Calu3 (cell line): Measurements from ENCODE around the gene RERE. TPM values are rescaled to one million over a fixed set of nuclear protein-coding genes. Genes with fewer than 3 reads are reported as not detected.
"Not testable (repeated sequence)": the region's sequence is repeated elsewhere in the genome, so short reads cannot be mapped to it uniquely, and the experiment has no call there.

Experiments
- BruUV-seq: library from RNA; stranded (reverse); fragments of 400-500 nt; replicated peaks from 2 replicates; lab custom pipeline; 2021; lab: Mats Ljungman, UMichigan
- CTCF ChIA-PET: fragments of 300-600 bp; sonication (Branson Sonifier 250); formaldehyde crosslinking; loops from one replicate; lab custom pipeline; 2022; ENCODE audit warnings: antibody characterized with exemption; lab: Charles Lee
- DNase-seq: peaks from one replicate; pipeline ENCODE4 v3.0.0; 2022
- H3K27ac Mint-ChIP-seq: one replicate; pipeline ENCODE4 v1.8.0; 2022; ENCODE audit warnings: mixed read lengths; ENCODE audit not compliant: unreplicated experiment
- H3K27me3 Mint-ChIP-seq: one replicate; pipeline ENCODE4 v1.8.0; 2022; ENCODE audit warnings: mixed read lengths; ENCODE audit not compliant: unreplicated experiment
- H3K36me3 Mint-ChIP-seq: one replicate; pipeline ENCODE4 v1.8.0; 2022; ENCODE audit warnings: mild to moderate bottlenecking, moderate library complexity, mixed read lengths; ENCODE audit not compliant: insufficient read depth, unreplicated experiment
- H3K4me1 Mint-ChIP-seq: one replicate; pipeline ENCODE4 v1.8.0; 2022; ENCODE audit warnings: mild to moderate bottlenecking, low read depth, mixed read lengths; ENCODE audit not compliant: unreplicated experiment
- H3K4me3 Mint-ChIP-seq: one replicate; pipeline ENCODE4 v1.8.0; 2022; ENCODE audit warnings: mild to moderate bottlenecking, low read depth, moderate library complexity, mixed read lengths; ENCODE audit not compliant: unreplicated experiment
- H3K9me3 Mint-ChIP-seq: one replicate; pipeline ENCODE4 v1.8.0; 2022; ENCODE audit warnings: low read depth, mixed read lengths; ENCODE audit not compliant: unreplicated experiment
- intact Hi-C: fragments of 100-400 bp; cut with micrococcal nuclease; formaldehyde crosslinking; loops from one replicate; pipeline ENCODE4 v1.10.0; 2022; ENCODE audit not compliant: unreplicated experiment
- total RNA-seq: library from RNA; stranded (reverse); gene quantifications from 2 replicates; pipeline ENCODE4 v1.2.3, GENCODE V29; 2022
- TF ChIP-seq, protein P1 (sequence below): fragments of 200-600 bp; IDR thresholded peaks from one replicate; pipeline ENCODE4 v1.8.0; 2022; ENCODE audit warnings: antibody characterized with exemption; ENCODE audit not compliant: unreplicated experiment

Gene RERE
- total RNA-seq, 1 experiment from 2014 or later: 45.9 TPM

DNA sequence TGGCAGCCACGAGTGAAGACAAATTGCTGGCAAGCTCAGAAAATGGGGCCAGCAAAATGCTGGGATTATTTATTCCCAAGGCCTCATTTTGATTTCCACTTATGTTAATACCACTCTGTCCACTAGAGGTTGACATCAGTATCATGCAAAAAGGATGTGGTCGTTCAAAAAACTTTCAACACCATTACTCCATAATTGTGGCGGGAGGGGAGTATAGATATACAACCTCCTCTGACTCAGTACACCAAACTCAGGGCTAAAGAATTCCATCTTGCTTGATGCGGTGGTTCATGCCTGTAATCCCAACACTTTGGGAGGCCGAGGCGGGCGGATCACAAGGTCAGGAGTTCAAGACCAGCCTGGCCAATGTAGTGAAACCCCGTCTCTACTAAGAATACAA is 200.6 kb downstream of the RERE start:
- H3K27me3 Mint-ChIP-seq, H3K9me3 Mint-ChIP-seq, CTCF ChIA-PET, H3K4me1 Mint-ChIP-seq, H3K36me3 Mint-ChIP-seq, H3K27ac Mint-ChIP-seq, intact Hi-C loops, DNase-seq, BruUV-seq, H3K4me3 Mint-ChIP-seq: not testable (repeated sequence)

DNA sequence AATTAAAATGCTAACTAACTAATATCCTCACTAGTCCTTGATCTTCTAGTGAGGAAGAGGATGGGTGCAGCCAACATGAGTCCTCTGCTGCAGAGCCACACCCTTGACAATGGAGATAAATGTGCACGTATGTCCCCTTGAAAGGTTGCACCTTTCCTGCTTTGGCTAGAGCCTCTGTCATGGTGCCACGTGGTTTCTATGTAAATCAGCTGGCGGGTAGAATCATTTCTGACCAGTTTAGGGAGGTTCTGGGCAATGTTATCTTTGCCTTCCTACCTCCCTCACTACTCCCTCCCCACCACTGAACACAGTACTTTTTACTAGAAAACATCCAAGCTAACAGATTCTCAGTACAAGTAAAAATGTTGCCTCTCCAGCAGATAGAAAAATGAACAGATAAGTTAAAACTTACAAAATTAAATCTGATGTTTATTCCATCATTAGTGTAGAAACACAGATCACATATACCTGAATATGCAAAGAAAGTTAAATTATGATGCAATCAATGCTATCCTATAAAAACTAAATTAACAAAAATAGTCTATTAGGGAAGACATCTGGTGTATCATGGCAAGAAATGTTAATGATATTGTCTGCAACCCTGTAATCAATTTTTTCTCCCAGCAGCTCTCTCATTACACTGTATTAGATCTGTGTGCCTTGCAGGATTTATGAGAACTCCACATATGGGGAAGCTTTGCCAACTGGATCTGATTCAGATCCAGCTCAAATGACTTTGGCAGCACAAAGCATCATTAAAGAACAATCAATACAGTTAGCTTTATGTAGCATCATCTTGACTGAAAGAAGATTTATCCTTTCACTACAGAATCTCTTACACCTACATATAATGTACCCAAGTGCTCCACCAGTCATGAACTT is 205.6 kb downstream of the RERE start:
- intact Hi-C loops, H3K36me3 Mint-ChIP-seq, CTCF ChIA-PET, H3K27ac Mint-ChIP-seq, H3K4me1 Mint-ChIP-seq, H3K27me3 Mint-ChIP-seq, H3K9me3 Mint-ChIP-seq, DNase-seq, BruUV-seq, H3K4me3 Mint-ChIP-seq: not testable (repeated sequence)

DNA sequence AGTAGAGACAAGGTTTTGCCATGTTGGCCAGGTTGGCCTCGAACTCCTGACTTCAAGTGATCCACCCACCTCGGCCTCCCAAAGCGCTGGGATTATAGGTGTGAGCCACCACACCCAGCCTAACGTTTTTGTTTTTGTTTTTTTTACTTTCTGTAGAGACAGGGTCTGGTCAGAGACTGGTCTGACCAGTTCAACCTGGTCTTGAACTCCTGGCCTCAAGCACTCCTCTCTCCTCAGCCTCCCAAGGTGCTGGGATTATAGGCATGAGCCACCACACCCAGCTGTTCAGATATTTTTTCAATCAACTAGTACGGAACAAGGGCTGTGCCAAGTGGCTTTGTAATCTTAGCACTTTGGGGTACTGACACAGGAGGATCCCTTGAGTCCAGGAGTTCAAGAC is 209.5 kb downstream of the RERE start:
- CTCF ChIA-PET: interaction anchor here (0.6 kb wide), 1 partner anchor 622 kb away, joined by 5 read pairs; no protein-coding TSS in a partner anchor
- Mint-ChIP-seq H3K9me3 (no peaks in the 10 kb centered on the region), H3K27ac (no peak overlapping the region), H3K4me3 (no peak overlapping the region), H3K36me3 (no peaks in the 10 kb centered on the region), H3K4me1 (peaks cover 13% of the 10 kb centered on the region), H3K27me3 (no peaks in the 10 kb centered on the region)
- TF ChIP-seq, protein P1, sequence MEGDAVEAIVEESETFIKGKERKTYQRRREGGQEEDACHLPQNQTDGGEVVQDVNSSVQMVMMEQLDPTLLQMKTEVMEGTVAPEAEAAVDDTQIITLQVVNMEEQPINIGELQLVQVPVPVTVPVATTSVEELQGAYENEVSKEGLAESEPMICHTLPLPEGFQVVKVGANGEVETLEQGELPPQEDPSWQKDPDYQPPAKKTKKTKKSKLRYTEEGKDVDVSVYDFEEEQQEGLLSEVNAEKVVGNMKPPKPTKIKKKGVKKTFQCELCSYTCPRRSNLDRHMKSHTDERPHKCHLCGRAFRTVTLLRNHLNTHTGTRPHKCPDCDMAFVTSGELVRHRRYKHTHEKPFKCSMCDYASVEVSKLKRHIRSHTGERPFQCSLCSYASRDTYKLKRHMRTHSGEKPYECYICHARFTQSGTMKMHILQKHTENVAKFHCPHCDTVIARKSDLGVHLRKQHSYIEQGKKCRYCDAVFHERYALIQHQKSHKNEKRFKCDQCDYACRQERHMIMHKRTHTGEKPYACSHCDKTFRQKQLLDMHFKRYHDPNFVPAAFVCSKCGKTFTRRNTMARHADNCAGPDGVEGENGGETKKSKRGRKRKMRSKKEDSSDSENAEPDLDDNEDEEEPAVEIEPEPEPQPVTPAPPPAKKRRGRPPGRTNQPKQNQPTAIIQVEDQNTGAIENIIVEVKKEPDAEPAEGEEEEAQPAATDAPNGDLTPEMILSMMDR: no peak
- intact Hi-C loops: no loop called here
- BruUV-seq: no TSS peak
- DNase-seq: peak; percentile 5

DNA sequence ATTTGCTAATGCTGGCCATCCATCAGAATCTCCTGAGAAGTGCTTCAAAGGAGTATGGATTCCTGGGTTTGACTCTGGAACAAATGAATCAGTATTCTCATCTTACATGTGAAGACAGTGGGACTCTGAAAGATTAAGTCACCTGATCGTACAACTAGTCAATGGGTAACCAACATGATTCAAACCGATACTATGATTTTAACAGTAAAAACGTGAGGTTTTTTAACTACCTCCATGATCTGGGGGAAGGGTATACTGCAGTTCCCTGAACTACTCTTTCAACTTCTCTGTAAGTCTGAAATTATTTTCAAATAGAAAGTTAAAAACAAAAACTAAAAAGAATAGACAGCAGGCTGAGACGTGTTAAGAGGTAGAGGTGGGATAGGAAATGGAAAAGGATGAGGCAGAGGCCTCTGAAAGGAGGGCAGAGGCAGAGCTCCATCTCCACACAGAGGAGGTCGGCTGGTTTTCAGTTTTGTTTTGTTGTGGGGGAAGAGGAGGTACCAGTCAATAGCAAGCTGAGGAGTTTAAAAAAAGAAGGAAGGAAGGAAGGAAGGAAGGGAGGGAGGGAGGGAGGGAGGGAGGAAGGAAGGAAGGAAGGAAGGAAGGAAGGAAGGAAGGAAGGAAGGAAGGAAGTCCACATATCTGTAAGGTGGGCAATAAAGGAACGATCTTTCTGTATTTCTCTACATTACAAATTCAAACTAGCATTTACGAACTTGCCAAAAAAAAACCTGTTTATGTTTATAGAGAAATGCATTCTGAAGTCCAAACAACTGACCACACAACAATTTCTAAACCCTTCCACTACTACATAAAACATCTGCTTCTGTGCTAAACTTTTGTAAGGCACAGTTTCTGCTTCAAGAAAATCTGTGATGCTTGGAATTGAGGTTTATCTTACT is 213.1 kb downstream of the RERE start:
- H3K36me3 Mint-ChIP-seq: no peaks in the 10 kb centered on the region
- DNase-seq: no peak
- H3K9me3 Mint-ChIP-seq: no peaks in the 10 kb centered on the region
- intact Hi-C loops: no loop called here
- CTCF ChIA-PET: interaction anchor here (0.6 to 1.1 kb wide), 2 partner anchors 16 to 26 kb away, joined by 3 to 5 read pairs; no protein-coding TSS in a partner anchor
- peaks cover 13% of the 10 kb centered on the region for H3K4me1 Mint-ChIP-seq
- TF ChIP-seq, protein P1: no peak
- BruUV-seq: no TSS peak
- H3K27me3 Mint-ChIP-seq: no peaks in the 10 kb centered on the region
- no peak overlapping the region for H3K27ac Mint-ChIP-seq
- H3K4me3 Mint-ChIP-seq: no peak overlapping the region

DNA sequence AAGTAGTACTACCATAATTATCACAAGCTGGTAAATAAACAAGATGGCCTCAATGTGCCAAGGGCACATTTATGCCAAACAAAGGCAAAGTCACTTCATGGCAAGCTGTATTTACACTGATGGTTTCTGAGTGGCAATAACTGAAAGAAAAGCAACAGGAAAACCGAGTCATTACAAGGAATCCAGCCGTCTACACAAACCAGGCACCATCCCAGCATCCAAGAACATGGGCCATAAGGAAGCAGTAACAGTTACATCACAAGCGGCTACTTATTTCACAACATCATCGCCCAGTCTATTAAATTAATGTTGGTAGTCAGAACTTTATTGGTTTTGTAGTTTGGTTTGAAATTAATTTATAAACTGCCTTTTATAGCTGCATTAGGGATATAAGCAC is 214.2 kb downstream of the RERE start:
- H3K27ac Mint-ChIP-seq: no peak overlapping the region
- no peaks in the 10 kb centered on the region for H3K27me3 Mint-ChIP-seq
- no peaks in the 10 kb centered on the region for H3K36me3 Mint-ChIP-seq
- no peak overlapping the region for H3K4me3 Mint-ChIP-seq
- no TSS peak for BruUV-seq
- intact Hi-C loops: no loop called here
- peaks cover 13% of the 10 kb centered on the region for H3K4me1 Mint-ChIP-seq
- CTCF ChIA-PET: no interaction called here
- TF ChIP-seq, protein P1: no peak
- no peaks in the 10 kb centered on the region for H3K9me3 Mint-ChIP-seq
- DNase-seq: no peak
